ENCODE results near the gene ITPR2.

Gene ITPR2

DNA sequence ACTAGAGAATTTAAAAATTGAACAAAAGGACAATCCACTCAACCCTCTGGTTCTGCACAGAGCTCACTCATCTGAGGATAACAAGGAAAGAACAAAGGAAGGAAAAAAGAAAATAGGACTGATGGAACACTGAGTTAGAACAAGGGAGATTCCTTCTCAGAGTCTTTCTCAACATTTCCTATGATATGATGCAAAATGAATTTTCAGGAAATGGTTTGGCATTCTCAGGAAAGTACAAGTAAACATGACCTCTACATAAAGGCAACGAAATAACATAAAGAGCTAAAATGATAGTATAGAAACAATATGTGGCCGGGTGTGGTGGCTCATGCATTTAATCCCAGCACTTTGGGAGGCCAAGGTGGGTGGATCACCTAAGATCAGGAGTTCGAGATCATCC lies 135.8 kb downstream of the ITPR2 start:
- Histone ChIP-seq H3K4me1 (ENCODE audit: control insufficient read depth in 5 of 5, insufficient read depth in 5 of 5, low read length in 5 of 5) (no peaks in the 10 kb centered on the region), H3K9ac (ENCODE audit: low read length in 5 of 5) (no peak overlapping the region), H3K4me3 (ENCODE audit: low read depth in 1 of 5, low read length in 5 of 5) (no peak overlapping the region), H3K27ac (ENCODE audit: low read depth, low read length) (no peak overlapping the region), H3K9me3 (ENCODE audit: control insufficient read depth in 5 of 5, low read length in 5 of 5) (no peaks in the 10 kb centered on the region), H3K36me3 (ENCODE audit: control insufficient read depth in 5 of 5, insufficient read depth in 5 of 5, low read length in 5 of 5) (peaks cover 11 to 31% (median 26%) of the 10 kb centered on the region in 5 donors), H3K27me3 (ENCODE audit: control insufficient read depth in 5 of 5, insufficient read depth in 4 of 5, low read length in 5 of 5) (no peaks in the 10 kb centered on the region)

DNA sequence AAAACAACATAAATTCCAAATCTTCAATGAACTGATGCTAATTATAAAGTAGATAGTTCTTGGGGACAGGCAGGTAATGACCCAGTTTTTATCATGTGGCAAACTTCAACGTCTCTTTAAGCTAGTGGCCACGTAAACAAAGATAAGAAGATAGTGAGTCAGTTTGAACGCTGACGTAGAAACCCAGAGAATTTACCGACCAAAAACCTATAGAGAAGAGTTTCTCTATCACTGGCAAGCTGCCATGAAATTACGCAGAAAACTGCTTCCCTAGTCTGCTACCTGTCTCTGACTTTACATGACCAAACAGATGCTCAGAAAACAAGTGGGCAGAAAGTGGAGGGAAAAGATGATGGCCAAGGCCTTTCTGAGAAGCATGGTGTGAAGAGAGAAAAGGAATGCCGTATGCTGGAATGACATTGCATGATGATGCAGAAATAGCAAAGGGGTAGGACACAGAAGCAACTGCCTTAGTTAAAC lies 136.3 kb downstream of the ITPR2 start:
- no peak overlapping the region for H3K4me3 ChIP-seq (ENCODE audit: low read depth in 1 of 5, low read length in 5 of 5)
- no peaks in the 10 kb centered on the region for H3K4me1 ChIP-seq (ENCODE audit: control insufficient read depth in 5 of 5, insufficient read depth in 5 of 5, low read length in 5 of 5)
- H3K9ac ChIP-seq (ENCODE audit: low read length in 5 of 5), result no peak overlapping the region
- H3K9me3 ChIP-seq (ENCODE audit: control insufficient read depth in 5 of 5, low read length in 5 of 5), result no peaks in the 10 kb centered on the region
- H3K27me3 ChIP-seq (ENCODE audit: control insufficient read depth in 5 of 5, insufficient read depth in 4 of 5, low read length in 5 of 5), result no peaks in the 10 kb centered on the region
- peaks cover 11 to 31% (median 26%) of the 10 kb centered on the region in 5 donors for H3K36me3 ChIP-seq (ENCODE audit: control insufficient read depth in 5 of 5, insufficient read depth in 5 of 5, low read length in 5 of 5)
- no peak overlapping the region for H3K27ac ChIP-seq (ENCODE audit: low read depth, low read length)

DNA sequence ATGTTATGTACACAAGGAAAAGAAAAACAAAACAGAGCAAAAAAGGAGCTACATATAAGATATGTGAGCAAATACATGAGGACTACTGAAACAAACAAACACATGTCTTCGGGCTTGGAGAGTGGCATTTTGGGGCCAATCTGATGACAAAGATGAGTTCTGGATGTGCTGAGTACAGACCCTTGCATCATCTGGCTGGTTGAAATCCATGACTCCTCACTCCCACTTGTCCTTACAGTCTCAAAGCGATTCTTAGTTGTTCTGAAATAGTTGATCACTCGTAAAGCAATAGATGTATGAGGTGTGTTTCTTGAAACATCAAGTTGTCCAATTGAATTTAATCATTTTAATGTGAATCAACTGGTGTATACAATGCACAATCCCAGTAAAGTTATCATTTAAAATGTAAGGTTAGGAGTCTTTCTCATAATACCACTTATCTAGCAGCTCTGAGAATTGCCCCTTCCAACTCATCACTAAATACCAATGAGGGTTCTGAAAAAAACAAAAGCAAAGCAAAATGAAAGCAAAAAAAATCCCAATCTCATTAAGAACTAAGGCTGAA lies 136.9 kb downstream of the ITPR2 start:
- Histone ChIP-seq H3K9me3 (ENCODE audit: control insufficient read depth in 5 of 5, low read length in 5 of 5) (no peaks in the 10 kb centered on the region), H3K27me3 (ENCODE audit: control insufficient read depth in 5 of 5, insufficient read depth in 4 of 5, low read length in 5 of 5) (no peaks in the 10 kb centered on the region), H3K4me3 (ENCODE audit: low read depth in 1 of 5, low read length in 5 of 5) (no peak overlapping the region), H3K27ac (ENCODE audit: low read depth, low read length) (no peak overlapping the region), H3K4me1 (ENCODE audit: control insufficient read depth in 5 of 5, insufficient read depth in 5 of 5, low read length in 5 of 5) (no peaks in the 10 kb centered on the region), H3K9ac (ENCODE audit: low read length in 5 of 5) (no peak overlapping the region), H3K36me3 (ENCODE audit: control insufficient read depth in 5 of 5, insufficient read depth in 5 of 5, low read length in 5 of 5) (peaks cover 11 to 31% (median 26%) of the 10 kb centered on the region in 5 donors)

DNA sequence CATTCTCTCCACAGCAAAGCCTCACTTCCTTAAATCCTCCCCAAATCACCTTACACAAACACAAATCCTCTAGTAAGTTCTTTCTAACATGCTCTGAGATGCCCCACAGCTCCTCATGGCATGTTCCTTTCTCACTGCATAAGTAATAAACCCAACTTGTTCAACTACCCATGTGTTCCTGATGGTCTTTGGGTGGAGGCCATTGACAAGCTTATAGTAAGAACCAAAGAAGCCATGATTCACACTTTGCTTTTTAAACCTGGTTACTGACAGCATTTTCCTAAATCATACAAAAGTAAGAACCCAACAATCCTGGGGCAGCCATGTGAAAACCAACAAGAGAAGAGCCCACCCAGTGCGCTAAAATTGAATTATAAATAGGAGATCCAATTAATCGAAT lies 138.6 kb downstream of the ITPR2 start:
- no peaks in the 10 kb centered on the region for H3K27me3 ChIP-seq (ENCODE audit: control insufficient read depth in 5 of 5, insufficient read depth in 4 of 5, low read length in 5 of 5)

DNA sequence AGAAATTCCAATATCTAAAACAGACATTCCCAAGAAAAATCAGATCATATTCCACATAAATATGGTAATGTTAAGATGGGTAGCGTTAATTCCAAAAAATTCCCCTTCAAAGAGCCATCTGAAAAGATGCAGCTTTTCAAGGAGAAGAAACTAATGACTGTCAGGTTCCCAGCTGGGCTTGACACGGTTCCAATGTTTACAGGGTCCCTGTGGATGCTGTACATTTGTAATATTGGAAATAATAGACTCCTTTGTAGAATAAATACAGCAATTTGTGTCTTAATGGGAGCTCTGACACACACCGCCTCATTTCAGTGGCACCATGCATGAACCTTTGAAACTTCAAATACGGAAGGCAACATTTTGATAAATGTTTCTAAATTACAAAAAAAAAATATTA lies 140.6 kb downstream of the ITPR2 start:
- Histone ChIP-seq H3K4me1 (ENCODE audit: control insufficient read depth in 5 of 5, insufficient read depth in 5 of 5, low read length in 5 of 5) (no peaks in the 10 kb centered on the region), H3K9me3 (ENCODE audit: control insufficient read depth in 5 of 5, low read length in 5 of 5) (no peaks in the 10 kb centered on the region), H3K36me3 (ENCODE audit: control insufficient read depth in 5 of 5, insufficient read depth in 5 of 5, low read length in 5 of 5) (peaks cover 7 to 28% (median 18%) of the 10 kb centered on the region in 5 donors), H3K27ac (ENCODE audit: low read depth, low read length) (no peak overlapping the region), H3K9ac (ENCODE audit: low read length in 5 of 5) (no peak overlapping the region), H3K4me3 (ENCODE audit: low read depth in 1 of 5, low read length in 5 of 5) (no peak overlapping the region), H3K27me3 (ENCODE audit: control insufficient read depth in 5 of 5, insufficient read depth in 4 of 5, low read length in 5 of 5) (no peaks in the 10 kb centered on the region)

More for the DNA sequence above, 138.6 kb downstream of the ITPR2 start:
- Histone ChIP-seq H3K4me3 (ENCODE audit: low read depth in 1 of 5, low read length in 5 of 5) (no peak overlapping the region), H3K27ac (ENCODE audit: low read depth, low read length) (no peak overlapping the region), H3K4me1 (ENCODE audit: control insufficient read depth in 5 of 5, insufficient read depth in 5 of 5, low read length in 5 of 5) (no peaks in the 10 kb centered on the region), H3K9me3 (ENCODE audit: control insufficient read depth in 5 of 5, low read length in 5 of 5) (no peaks in the 10 kb centered on the region), H3K36me3 (ENCODE audit: control insufficient read depth in 5 of 5, insufficient read depth in 5 of 5, low read length in 5 of 5) (peaks cover 7 to 30% (median 22%) of the 10 kb centered on the region in 5 donors), H3K9ac (ENCODE audit: low read length in 5 of 5) (no peak overlapping the region)

DNA sequence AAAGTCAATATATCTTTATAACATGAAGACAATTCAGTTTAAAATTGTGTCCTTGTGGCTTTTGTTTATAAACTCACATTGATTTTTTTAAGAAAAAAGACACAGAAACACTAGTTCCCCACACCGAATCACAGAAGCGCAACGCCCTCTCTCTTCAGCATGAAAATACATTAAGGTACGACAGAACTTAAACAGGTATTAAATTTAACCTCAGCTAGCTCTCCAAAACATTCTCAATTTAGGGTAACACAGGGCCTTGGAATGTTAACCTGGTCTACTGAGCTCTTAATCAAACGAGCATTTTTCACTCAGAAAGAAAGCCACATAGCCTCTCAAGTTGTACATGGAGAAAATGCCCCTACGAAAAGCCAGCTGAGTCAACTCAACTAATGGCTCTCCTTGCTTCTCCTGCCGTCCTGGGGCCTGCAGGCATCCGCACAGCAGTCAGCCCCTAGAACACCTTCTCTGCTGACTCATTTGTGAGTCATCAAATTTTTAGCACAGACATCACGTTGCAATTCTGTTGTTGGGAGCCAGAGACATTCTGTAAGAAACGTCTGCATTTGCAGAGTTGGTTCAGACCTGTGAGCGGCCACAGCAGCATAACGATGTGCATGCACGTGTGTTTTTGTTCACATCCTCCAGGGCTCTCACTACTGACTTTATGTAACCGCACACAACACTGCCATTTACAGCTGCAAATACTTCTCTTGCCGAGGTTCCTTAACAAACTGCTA lies 141.6 kb downstream of the ITPR2 start:
- Histone ChIP-seq H3K36me3 (ENCODE audit: control insufficient read depth in 5 of 5, insufficient read depth in 5 of 5, low read length in 5 of 5) (peaks cover 5 to 33% (median 13%) of the 10 kb centered on the region in 5 donors), H3K27ac (ENCODE audit: low read depth, low read length) (no peak overlapping the region), H3K4me3 (ENCODE audit: low read depth in 1 of 5, low read length in 5 of 5) (no peak overlapping the region), H3K4me1 (ENCODE audit: control insufficient read depth in 5 of 5, insufficient read depth in 5 of 5, low read length in 5 of 5) (no peaks in the 10 kb centered on the region), H3K27me3 (ENCODE audit: control insufficient read depth in 5 of 5, insufficient read depth in 4 of 5, low read length in 5 of 5) (no peaks in the 10 kb centered on the region), H3K9ac (ENCODE audit: low read length in 5 of 5) (no peak overlapping the region), H3K9me3 (ENCODE audit: control insufficient read depth in 5 of 5, low read length in 5 of 5) (no peaks in the 10 kb centered on the region)

DNA sequence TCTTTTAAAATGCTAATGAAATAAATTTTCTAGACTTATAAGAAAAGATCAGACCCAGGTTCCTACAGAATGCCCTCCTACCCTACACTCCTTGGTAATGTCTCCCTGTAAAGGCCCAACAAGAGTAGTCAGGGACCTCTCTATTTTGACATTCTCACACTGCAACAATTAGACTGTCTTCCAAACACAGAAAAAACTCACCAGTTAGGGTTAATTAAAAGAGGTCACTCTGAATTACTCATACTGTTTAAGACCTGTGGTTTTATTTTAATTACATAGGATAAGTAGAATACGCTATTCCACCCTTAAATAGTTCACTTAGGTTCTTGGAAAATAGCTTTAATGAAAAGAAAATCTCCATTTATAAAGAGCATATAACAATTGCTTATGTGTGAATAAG lies 142.4 kb downstream of the ITPR2 start:
- no peaks in the 10 kb centered on the region for H3K27me3 ChIP-seq (ENCODE audit: control insufficient read depth in 5 of 5, insufficient read depth in 4 of 5, low read length in 5 of 5)
- H3K36me3 ChIP-seq (ENCODE audit: control insufficient read depth in 5 of 5, insufficient read depth in 5 of 5, low read length in 5 of 5), result peaks cover 2 to 33% (median 13%) of the 10 kb centered on the region in 5 donors
- H3K4me3 ChIP-seq (ENCODE audit: low read depth in 1 of 5, low read length in 5 of 5), result no peak overlapping the region
- no peaks in the 10 kb centered on the region for H3K9me3 ChIP-seq (ENCODE audit: control insufficient read depth in 5 of 5, low read length in 5 of 5)
- H3K9ac ChIP-seq (ENCODE audit: low read length in 5 of 5), result no peak overlapping the region
- no peak overlapping the region for H3K27ac ChIP-seq (ENCODE audit: low read depth, low read length)
- H3K4me1 ChIP-seq (ENCODE audit: control insufficient read depth in 5 of 5, insufficient read depth in 5 of 5, low read length in 5 of 5), result no peaks in the 10 kb centered on the region

DNA sequence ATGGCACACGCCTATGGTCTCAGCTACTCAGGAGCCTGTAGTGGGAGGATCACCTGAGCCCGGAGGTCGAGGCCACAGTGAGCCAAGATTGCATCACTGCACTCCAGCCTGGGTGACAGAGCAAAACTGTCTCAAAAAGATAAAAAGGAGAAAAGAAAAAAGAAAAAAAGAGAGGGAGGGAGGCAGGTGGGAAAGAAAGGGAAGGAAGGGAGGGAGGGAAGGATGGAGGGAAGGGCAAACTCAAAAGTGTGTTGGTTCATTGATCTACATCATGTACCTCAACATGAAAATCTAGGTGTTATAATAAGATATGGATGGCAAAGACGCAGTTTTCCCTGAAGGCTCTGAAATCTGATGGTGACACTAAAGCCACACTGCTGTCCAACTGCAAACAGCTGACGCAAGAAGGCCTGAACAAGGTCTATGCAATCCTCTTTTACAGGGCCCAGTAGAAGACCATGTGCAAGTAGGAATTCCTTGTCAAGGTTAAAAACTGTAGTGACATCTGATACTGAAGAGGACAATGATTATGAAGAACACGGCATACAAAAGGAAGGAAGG lies 143.6 kb downstream of the ITPR2 start:
- peaks cover 6 to 37% (median 10%) of the 10 kb centered on the region in 5 donors for H3K36me3 ChIP-seq (ENCODE audit: control insufficient read depth in 5 of 5, insufficient read depth in 5 of 5, low read length in 5 of 5)
- no peaks in the 10 kb centered on the region for H3K4me1 ChIP-seq (ENCODE audit: control insufficient read depth in 5 of 5, insufficient read depth in 5 of 5, low read length in 5 of 5)

DNA sequence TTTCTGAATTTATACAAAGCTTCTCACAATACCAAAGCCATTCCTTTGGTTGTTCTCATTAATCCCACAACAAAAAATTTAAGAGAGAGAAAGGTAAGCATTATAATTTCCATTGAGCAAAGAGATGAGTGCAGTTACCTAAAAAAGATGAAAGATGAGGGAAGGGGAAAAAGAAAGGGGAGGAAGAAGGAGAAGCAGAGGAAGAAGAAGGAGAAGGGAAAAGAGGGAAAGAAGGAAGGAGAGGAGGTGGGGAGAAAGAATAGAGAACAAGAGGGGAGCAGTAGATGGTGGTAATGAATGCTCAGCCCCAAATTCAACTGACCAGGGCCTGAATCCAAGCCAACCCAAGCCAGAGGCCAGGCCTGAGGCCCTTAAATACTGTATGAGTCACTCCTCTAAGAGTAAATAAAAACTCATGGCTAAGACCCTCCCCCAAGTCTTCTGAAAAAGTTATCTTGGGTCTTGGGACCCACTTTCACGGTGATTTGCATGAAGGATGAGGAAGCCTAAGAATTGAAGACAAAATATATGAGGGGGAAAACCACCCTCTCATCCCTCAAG lies 144.6 kb downstream of the ITPR2 start:
- Histone ChIP-seq H3K36me3 (ENCODE audit: control insufficient read depth in 5 of 5, insufficient read depth in 5 of 5, low read length in 5 of 5) (peaks cover 6 to 37% (median 11%) of the 10 kb centered on the region in 5 donors), H3K27ac (ENCODE audit: low read depth, low read length) (no peak overlapping the region), H3K9me3 (ENCODE audit: control insufficient read depth in 5 of 5, low read length in 5 of 5) (peaks cover 0 to 2% (median 0%) of the 10 kb centered on the region in 5 donors)

More for the DNA sequence above, 143.6 kb downstream of the ITPR2 start:
- no peak overlapping the region for H3K27ac ChIP-seq (ENCODE audit: low read depth, low read length)
- no peak overlapping the region for H3K4me3 ChIP-seq (ENCODE audit: low read depth in 1 of 5, low read length in 5 of 5)
- no peaks in the 10 kb centered on the region for H3K27me3 ChIP-seq (ENCODE audit: control insufficient read depth in 5 of 5, insufficient read depth in 4 of 5, low read length in 5 of 5)
- H3K9ac ChIP-seq (ENCODE audit: low read length in 5 of 5), result no peak overlapping the region
- no peaks in the 10 kb centered on the region for H3K9me3 ChIP-seq (ENCODE audit: control insufficient read depth in 5 of 5, low read length in 5 of 5)

DNA sequence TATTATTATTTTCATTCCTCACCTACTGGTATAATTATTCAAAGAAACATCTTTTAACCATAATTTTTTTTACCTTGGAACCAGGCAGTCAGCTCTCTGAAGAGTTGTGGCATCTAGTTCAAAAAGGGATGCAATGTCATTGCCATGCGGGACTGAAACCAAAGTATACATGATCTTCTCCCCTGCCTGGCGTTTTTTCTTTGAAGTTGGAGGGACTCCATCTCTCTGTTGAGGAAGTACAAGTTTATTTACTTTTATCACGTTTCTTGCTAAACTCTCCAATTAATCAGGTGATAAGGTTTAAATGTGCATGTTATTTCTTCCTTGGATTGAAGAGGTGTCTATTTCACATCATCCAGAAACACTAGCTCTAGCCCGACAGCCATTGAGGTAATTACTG lies 146.6 kb downstream of the ITPR2 start:
- Histone ChIP-seq H3K27ac (ENCODE audit: low read depth, low read length) (no peak overlapping the region), H3K36me3 (ENCODE audit: control insufficient read depth in 5 of 5, insufficient read depth in 5 of 5, low read length in 5 of 5) (peaks cover 15 to 49% (median 23%) of the 10 kb centered on the region in 5 donors), H3K27me3 (ENCODE audit: control insufficient read depth in 5 of 5, insufficient read depth in 4 of 5, low read length in 5 of 5) (no peaks in the 10 kb centered on the region), H3K9ac (ENCODE audit: low read length in 5 of 5) (no peak overlapping the region), H3K9me3 (ENCODE audit: control insufficient read depth in 5 of 5, low read length in 5 of 5) (peaks cover 0 to 8% (median 0%) of the 10 kb centered on the region in 5 donors), H3K4me3 (ENCODE audit: low read depth in 1 of 5, low read length in 5 of 5) (no peak overlapping the region), H3K4me1 (ENCODE audit: control insufficient read depth in 5 of 5, insufficient read depth in 5 of 5, low read length in 5 of 5) (no peaks in the 10 kb centered on the region)

More for the DNA sequence above, 144.6 kb downstream of the ITPR2 start:
- no peaks in the 10 kb centered on the region for H3K4me1 ChIP-seq (ENCODE audit: control insufficient read depth in 5 of 5, insufficient read depth in 5 of 5, low read length in 5 of 5)
- no peak overlapping the region for H3K9ac ChIP-seq (ENCODE audit: low read length in 5 of 5)
- no peak overlapping the region for H3K4me3 ChIP-seq (ENCODE audit: low read depth in 1 of 5, low read length in 5 of 5)
- H3K27me3 ChIP-seq (ENCODE audit: control insufficient read depth in 5 of 5, insufficient read depth in 4 of 5, low read length in 5 of 5), result no peaks in the 10 kb centered on the region

Data from subcutaneous abdominal adipose tissue (tissue), 5 donors.